ENCODE data around the gene HDLBP. TPM values are rescaled to one million over a fixed set of nuclear protein-coding genes. Genes with fewer than 3 reads are reported as not detected.

The HDLBP gene
- total and polyA plus RNA-seq, 10 of the 15 experiments (the other 5 are each of a cell fraction or from before 2014, with no cell fraction given) = 19.5 to 383 (median 249) TPM

DNA sequence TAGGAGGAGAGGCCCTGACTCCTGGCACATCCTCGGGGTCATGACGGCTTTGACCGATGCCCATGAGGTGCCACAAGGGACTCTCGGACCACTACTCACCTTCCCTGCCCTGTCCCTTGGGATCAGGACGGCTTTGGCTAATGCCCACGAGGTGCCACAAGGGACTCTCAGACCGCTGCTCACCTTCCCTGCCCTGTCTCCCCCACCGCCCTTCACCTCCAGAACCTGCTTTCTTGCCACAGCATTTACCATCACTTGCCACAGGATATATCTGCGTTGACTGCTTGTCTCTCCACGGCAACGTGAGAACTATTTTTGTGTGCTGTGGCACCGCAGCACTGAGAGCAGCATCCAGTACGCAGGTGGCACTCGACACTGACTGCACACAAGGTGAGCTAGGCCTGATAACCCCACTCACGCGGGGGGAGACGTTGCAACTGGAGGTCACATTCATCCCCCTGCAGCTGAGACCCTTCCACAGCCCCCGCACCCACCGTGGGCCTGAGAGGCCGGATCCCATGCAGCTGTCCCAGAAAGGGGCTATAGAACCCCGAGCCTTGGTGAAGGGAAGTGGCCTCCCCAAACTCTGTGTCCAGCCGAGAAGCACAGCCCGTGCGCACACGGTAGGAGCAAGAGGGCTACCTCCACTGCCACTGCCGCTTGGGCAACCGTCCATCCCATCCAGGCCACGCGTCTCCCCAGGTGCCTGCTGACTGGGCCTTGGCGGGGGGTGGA, 79.4 kb downstream of the HDLBP start:
- no peak overlapping the region for H3K4me3 ChIP-seq
- H3K27ac ChIP-seq (ENCODE audit: control insufficient read depth, insufficient read depth) = no peak overlapping the region
- ChIA-PET RAD21 (ENCODE audit: unreplicated experiment) (no interaction called here), SMC1A (ENCODE audit: uncharacterized antibody, unreplicated experiment) (no interaction called here), POLR2A (no interaction called here), CTCF (no interaction called here)
- TF ChIP-seq CEBPB (IDR thresholded peaks at IDR 0.05; ENCODE audit: borderline replicate concordance in 1 of 2, low read depth in 2 of 2, low read length in 2 of 2) (no peak), POLR2A (IDR thresholded peaks at IDR 0.05; ENCODE audit: low read depth, low read length) (peak; percentile 38; the same call in 1 of the 2 replicates)
- intact Hi-C loops (cut with micrococcal nuclease; ENCODE audit: unreplicated experiment) (no loop called here), in situ Hi-C loops (cut with MboI) (no loop called here)
- H4K20me1 ChIP-seq (ENCODE audit: control insufficient read depth, insufficient read depth) = 0 out of 2 replicates have a peak, but pooled peaks cover 4% of the 10 kb centered on the region
- H3K27me3 ChIP-seq (replicated peaks in 1 of 2; ENCODE audit: control insufficient read depth in 2 of 2, insufficient read depth in 2 of 2, low read length in 1 of 2) = no peaks in the 10 kb centered on the region
- BruUV-seq (replicated peaks) = no TSS peak
- H3K79me2 ChIP-seq (ENCODE audit: control insufficient read depth, insufficient read depth, low read length) = no peaks in the 10 kb centered on the region
- H3K4me2 ChIP-seq (ENCODE audit: control insufficient read depth, insufficient read depth) = no peak overlapping the region
- no peaks in the 10 kb centered on the region for H3K9me3 ChIP-seq (replicated peaks; ENCODE audit: control insufficient read depth, insufficient read depth, low read length)
- no peak overlapping the region for H3K9ac ChIP-seq (ENCODE audit: control insufficient read depth, insufficient read depth, low read length)
- WGBS (ENCODE audit: insufficient coverage, insufficient replicate concordance, low lambda C conversion rate, missing lambda C conversion rate) = 89% methylated on average over 30 of the region's 30 CpGs
- no peak for ATAC-seq
- FAIRE-seq = no peak
- no peak for DNase-seq (ENCODE audit: low read depth, low spot score)
- H3K36me3 ChIP-seq (ENCODE audit: control insufficient read depth in 2 of 2, insufficient read depth in 2 of 2, low read length in 1 of 2) = peaks cover 61 to 62% of the 10 kb centered on the region in 2 experiments; a peak in 3 of 4 replicates
- no peaks in the 10 kb centered on the region for H3K4me1 ChIP-seq (ENCODE audit: control insufficient read depth, insufficient read depth, low read length)
- H2AFZ ChIP-seq (ENCODE audit: control insufficient read depth, low read depth, low read length) = no peak overlapping the region

- FAIRE-seq = no peak
- RAD21 ChIA-PET (ENCODE audit: unreplicated experiment) = no interaction called here
- 96% methylated on average over 26 of the region's 26 CpGs for WGBS (ENCODE audit: insufficient coverage, insufficient replicate concordance, low lambda C conversion rate, missing lambda C conversion rate)
These were observed 80.3 kb downstream of the HDLBP start for GRCh38 chr2:241234962-241235740.

More at GRCh38 chr2:241234962-241235740, 80.3 kb downstream of the HDLBP start:
- ChIA-PET SMC1A (ENCODE audit: uncharacterized antibody, unreplicated experiment) (no interaction called here), POLR2A (no interaction called here), CTCF (no interaction called here)
- no peaks in the 10 kb centered on the region for H3K79me2 ChIP-seq (ENCODE audit: control insufficient read depth, insufficient read depth, low read length)
- H3K4me1 ChIP-seq (ENCODE audit: control insufficient read depth, insufficient read depth, low read length) = no peaks in the 10 kb centered on the region
- H3K9ac ChIP-seq (ENCODE audit: control insufficient read depth, insufficient read depth, low read length) = no peak overlapping the region
- H4K20me1 ChIP-seq (ENCODE audit: control insufficient read depth, insufficient read depth) = no peaks in the 10 kb centered on the region
- in situ Hi-C loops (cut with MboI) = no loop called here
- no peak overlapping the region for H2AFZ ChIP-seq (ENCODE audit: control insufficient read depth, low read depth, low read length)
- no peak overlapping the region for H3K4me3 ChIP-seq
- H3K36me3 ChIP-seq (ENCODE audit: control insufficient read depth in 2 of 2, insufficient read depth in 2 of 2, low read length in 1 of 2) = peaks cover 58 to 62% of the 10 kb centered on the region in 2 experiments
- no peaks in the 10 kb centered on the region for H3K27me3 ChIP-seq (replicated peaks in 1 of 2; ENCODE audit: control insufficient read depth in 2 of 2, insufficient read depth in 2 of 2, low read length in 1 of 2)
- DNase-seq (ENCODE audit: low read depth, low spot score) (no peak), ATAC-seq (no peak)
- no peak overlapping the region for H3K27ac ChIP-seq (ENCODE audit: control insufficient read depth, insufficient read depth)
- no peaks in the 10 kb centered on the region for H3K9me3 ChIP-seq (replicated peaks; ENCODE audit: control insufficient read depth, insufficient read depth, low read length)
- no TSS peak for BruUV-seq (replicated peaks)
- TF ChIP-seq POLR2AphosphoS5 (IDR thresholded peaks at IDR 0.05; ENCODE audit: low read length) = peak; percentile 21; the same call in 1 of the 2 replicates
- TF ChIP-seq TCF12 (IDR thresholded peaks at IDR 0.05; ENCODE audit: low read depth, low read length) = no peak
- intact Hi-C loops (cut with micrococcal nuclease; ENCODE audit: unreplicated experiment) = no loop called here
- no peak overlapping the region for H3K4me2 ChIP-seq (ENCODE audit: control insufficient read depth, insufficient read depth)

Data from GM12878 (cell line).